ENCODE results near the gene CEP250.

CEP250 gene

GRCh38 chr20:35561268-35561667 lies 105.9 kb downstream of the CEP250 start:
- DNase-seq (ENCODE audit: low spot score): peak; percentile 10

DNA sequence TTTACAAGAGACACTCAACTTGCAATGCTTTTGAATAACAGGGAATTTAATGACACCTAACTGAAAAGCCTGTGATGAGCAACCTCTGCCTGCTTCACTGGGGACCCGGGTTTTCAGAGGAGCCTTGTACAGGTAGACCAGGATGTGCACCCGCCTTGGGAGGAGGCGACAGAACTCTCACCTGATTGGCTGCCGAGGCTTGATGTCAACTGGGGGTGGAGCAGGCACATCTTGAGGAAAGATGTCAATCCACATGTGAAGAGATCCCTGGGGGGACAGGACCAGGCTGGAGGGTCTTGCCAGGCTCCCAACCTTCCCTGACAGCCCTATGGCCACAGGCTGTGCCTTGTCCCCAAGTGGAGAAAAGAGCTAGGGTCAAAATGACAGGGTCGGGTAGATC lies 106.3 kb downstream of the CEP250 start:
- DNase-seq (ENCODE audit: low spot score): no peak

GRCh38 chr20:35562541-35563110 lies 107.2 kb downstream of the CEP250 start:
- DNase-seq (ENCODE audit: low spot score): no peak

DNA sequence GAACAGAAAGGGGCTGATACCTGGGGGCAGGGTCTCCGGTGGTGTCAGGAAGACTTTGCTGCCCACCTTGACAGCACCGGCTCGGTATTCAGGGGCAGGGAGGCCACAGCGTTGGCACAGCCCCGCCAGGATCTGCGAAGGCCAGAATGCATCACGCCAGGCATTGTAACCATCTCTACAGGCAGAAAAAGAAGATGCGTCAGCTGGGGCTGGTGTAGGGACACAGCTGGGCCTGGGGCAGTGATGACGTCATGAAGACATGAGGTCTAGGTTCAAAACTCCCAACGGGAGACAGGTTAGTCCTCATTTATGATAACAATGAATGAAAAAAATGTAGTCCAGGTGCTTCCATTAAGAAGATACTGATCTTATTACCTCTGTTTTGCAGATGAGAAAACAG lies 108.4 kb downstream of the CEP250 start:
- DNase-seq (ENCODE audit: low spot score): no peak

GRCh38 chr20:35564905-35565304 lies 109.5 kb downstream of the CEP250 start:
- DNase-seq (ENCODE audit: low spot score): no peak

DNA sequence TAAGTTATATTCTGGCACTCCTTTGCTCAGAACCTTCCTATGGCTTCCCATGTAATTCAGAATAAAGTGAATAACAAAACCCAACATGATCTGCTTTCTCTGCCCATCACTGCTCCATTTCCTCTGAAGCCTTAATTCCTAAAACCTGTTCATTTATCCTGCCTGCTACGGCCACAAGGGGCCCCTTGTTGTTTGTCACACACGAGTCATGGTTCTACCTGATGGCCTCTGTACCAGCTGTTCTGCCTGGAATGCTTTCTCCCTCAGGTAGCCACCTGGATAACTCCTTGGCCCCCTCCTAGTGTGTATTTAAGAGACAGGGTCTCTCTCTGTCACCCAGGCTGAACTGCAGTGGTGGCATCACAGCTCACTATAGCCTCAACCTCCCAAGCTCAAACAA lies 113.2 kb downstream of the CEP250 start:
- no peak for DNase-seq (ENCODE audit: low spot score)
